Measurements from ENCODE around the gene C1QTNF9B. TPM values are rescaled to one million over a fixed set of nuclear protein-coding genes. Genes with fewer than 3 reads are reported as not detected.
A peak's percentile ranks its signal among the peaks of the same experiment; 100 is the strongest.

The C1QTNF9B gene
- total and polyA plus RNA-seq, 4 donors, result 0.08 to 0.24 TPM; not detected in 2

GRCh38 chr13:23877286-23877685, 20.0 kb downstream of the C1QTNF9B start:
- Histone ChIP-seq H3K4me3 (ENCODE audit: low read depth in 1 of 3, low read length in 3 of 3) (no peak overlapping the region), H3K27ac (ENCODE audit: low read depth in 1 of 2, low read length in 2 of 2) (no peak overlapping the region), H3K27me3 (ENCODE audit: control insufficient read depth in 4 of 4, insufficient read depth in 4 of 4, low read length in 3 of 4) (no peaks in the 10 kb centered on the region), H3K36me3 (ENCODE audit: control insufficient read depth in 4 of 4, insufficient read depth in 3 of 4, low read depth in 1 of 4, low read length in 3 of 4) (peaks cover 0 to 11% (median 5%) of the 10 kb centered on the region in 4 donors), H3K9ac (ENCODE audit: low read depth in 1 of 2, low read length in 2 of 2) (no peak overlapping the region), H3K9me3 (ENCODE audit: control insufficient read depth in 4 of 4, low read length in 3 of 4) (no peaks in the 10 kb centered on the region), H3K4me1 (ENCODE audit: control insufficient read depth in 4 of 4, insufficient read depth in 4 of 4, low read length in 3 of 4) (no peaks in the 10 kb centered on the region)
- WGBS, result 93% methylated on average over 4 of the region's 4 CpGs
- DNase-seq (ENCODE audit: low spot score), result no peak
- TF ChIP-seq REST (IDR thresholded peaks at IDR 0.05), result no peak
- no peak for TF ChIP-seq ZBTB33 (IDR thresholded peaks at IDR 0.05)
- no peak for TF ChIP-seq NR2F2 (IDR thresholded peaks at IDR 0.05)
- TF ChIP-seq GABPA (IDR thresholded peaks at IDR 0.05 in 1 of 2, conservative IDR thresholded peaks at IDR 0.05 in 1 of 2), result no peak
- no peak for TF ChIP-seq HNF4G (IDR thresholded peaks at IDR 0.05)
- TF ChIP-seq EGR1 (IDR thresholded peaks at IDR 0.05; ENCODE audit: low read depth in 2 of 2), result no peak
- TF ChIP-seq HNF4A (conservative IDR thresholded peaks at IDR 0.05), result no peak
- TF ChIP-seq FOXA2 (IDR thresholded peaks at IDR 0.05), result no peak
- no peak for TF ChIP-seq TAF1 (conservative IDR thresholded peaks at IDR 0.05)
- no peak for TF ChIP-seq MAX (IDR thresholded peaks at IDR 0.05)

GRCh38 chr13:23876265-23876664, 21.0 kb downstream of the C1QTNF9B start:
- DNase-seq (ENCODE audit: low spot score), result no peak
- no peak overlapping the region for H3K9ac ChIP-seq (ENCODE audit: low read depth in 1 of 2, low read length in 2 of 2)
- 32% methylated on average over 2 of the region's 2 CpGs for WGBS
- no peak overlapping the region for H3K4me3 ChIP-seq (ENCODE audit: low read depth in 1 of 3, low read length in 3 of 3)
- H3K27ac ChIP-seq (ENCODE audit: low read depth in 1 of 2, low read length in 2 of 2), result no peak overlapping the region
- no peaks in the 10 kb centered on the region for H3K4me1 ChIP-seq (ENCODE audit: control insufficient read depth in 4 of 4, insufficient read depth in 4 of 4, low read length in 3 of 4)
- no peaks in the 10 kb centered on the region for H3K27me3 ChIP-seq (ENCODE audit: control insufficient read depth in 4 of 4, insufficient read depth in 4 of 4, low read length in 3 of 4)
- H3K36me3 ChIP-seq (ENCODE audit: control insufficient read depth in 4 of 4, insufficient read depth in 3 of 4, low read depth in 1 of 4, low read length in 3 of 4), result peaks cover 0 to 11% (median 5%) of the 10 kb centered on the region in 4 donors
- no peaks in the 10 kb centered on the region for H3K9me3 ChIP-seq (ENCODE audit: control insufficient read depth in 4 of 4, low read length in 3 of 4)
- TF ChIP-seq TAF1 (conservative IDR thresholded peaks at IDR 0.05), result no peak
- TF ChIP-seq MAX (IDR thresholded peaks at IDR 0.05), result no peak
- no peak for TF ChIP-seq NR2F2 (IDR thresholded peaks at IDR 0.05)
- peak; percentile 44 for TF ChIP-seq SP1 (IDR thresholded peaks at IDR 0.05)
- TF ChIP-seq EGR1 (IDR thresholded peaks at IDR 0.05; ENCODE audit: low read depth in 2 of 2), result no peak
- TF ChIP-seq YY1 (IDR thresholded peaks at IDR 0.05), result no peak
- TF ChIP-seq RAD21 (IDR thresholded peaks at IDR 0.05), result peak; percentile 70 to 79
- no peak for TF ChIP-seq ZBTB33 (IDR thresholded peaks at IDR 0.05)
- TF ChIP-seq CTCF (IDR thresholded peaks at IDR 0.05; ENCODE audit: low read depth, low read length, missing input control), result peak; percentile 53
- TF ChIP-seq HNF4A (conservative IDR thresholded peaks at IDR 0.05), result peak; percentile 77 to 87
- no peak for TF ChIP-seq REST (IDR thresholded peaks at IDR 0.05)
- TF ChIP-seq RXRA (IDR thresholded peaks at IDR 0.05), result no peak
- TF ChIP-seq ATF3 (IDR thresholded peaks at IDR 0.05), result no peak
- TF ChIP-seq FOXA1 (IDR thresholded peaks at IDR 0.05), result no peak
- TF ChIP-seq FOXA2 (IDR thresholded peaks at IDR 0.05), result no peak
- TF ChIP-seq HNF4G (IDR thresholded peaks at IDR 0.05), result peak; percentile 78
- TF ChIP-seq GABPA (IDR thresholded peaks at IDR 0.05 in 1 of 2, conservative IDR thresholded peaks at IDR 0.05 in 1 of 2), result no peak

All from liver (tissue), 9 donors.